Effector memory CD4-positive, alpha-beta T cell (primary cell): ENCODE measurements around the gene SEC61A1.
A peak's percentile ranks its signal among the peaks of the same experiment; 100 is the strongest.

Source experiments
- DNase-seq, 3 donors: peaks; one replicate each; pipeline ENCODE4 v3.0.0-alpha.2; 2020
- H3K27ac ChIP-seq: 2 replicates; pipeline ENCODE4 v1.7.0; 2013; ENCODE audit warnings: mild to moderate bottlenecking, low read length, moderate library complexity; ENCODE audit not compliant: insufficient read depth, poor library complexity, severe bottlenecking
- H3K27me3 ChIP-seq: replicated peaks from 2 replicates; pipeline ENCODE4 v1.7.0; 2013; ENCODE audit warnings: mild to moderate bottlenecking, low read length; ENCODE audit not compliant: insufficient read depth, control insufficient read depth, poor library complexity, severe bottlenecking
- H3K36me3 ChIP-seq: 2 replicates; pipeline ENCODE4 v1.7.0; 2013; ENCODE audit warnings: mild to moderate bottlenecking, low read length, moderate library complexity; ENCODE audit not compliant: control insufficient read depth, insufficient read depth
- H3K4me1 ChIP-seq: 2 replicates; pipeline ENCODE4 v1.7.0; 2013; ENCODE audit warnings: low read length, mild to moderate bottlenecking; ENCODE audit not compliant: control insufficient read depth, insufficient read depth, poor library complexity, severe bottlenecking
- H3K4me3 ChIP-seq: 2 replicates; pipeline ENCODE4 v1.7.0; 2013; ENCODE audit warnings: low read length, low read depth, mild to moderate bottlenecking; ENCODE audit not compliant: insufficient read depth, poor library complexity, severe bottlenecking
- H3K9me3 ChIP-seq: 2 replicates; pipeline ENCODE4 v1.7.0; 2013; ENCODE audit warnings: mild to moderate bottlenecking, low read length, moderate library complexity; ENCODE audit not compliant: control insufficient read depth

The SEC61A1 gene

GRCh38 chr3:128021768-128022372 is 30.4 kb upstream of the SEC61A1 start:
- Histone ChIP-seq H3K27ac (no peak overlapping the region), H3K27me3 (no peaks in the 10 kb centered on the region), H3K36me3 (no peaks in the 10 kb centered on the region), H3K4me1 (no peaks in the 10 kb centered on the region), H3K4me3 (no peak overlapping the region), H3K9me3 (no peaks in the 10 kb centered on the region)
- DNase-seq = no peak

DNA sequence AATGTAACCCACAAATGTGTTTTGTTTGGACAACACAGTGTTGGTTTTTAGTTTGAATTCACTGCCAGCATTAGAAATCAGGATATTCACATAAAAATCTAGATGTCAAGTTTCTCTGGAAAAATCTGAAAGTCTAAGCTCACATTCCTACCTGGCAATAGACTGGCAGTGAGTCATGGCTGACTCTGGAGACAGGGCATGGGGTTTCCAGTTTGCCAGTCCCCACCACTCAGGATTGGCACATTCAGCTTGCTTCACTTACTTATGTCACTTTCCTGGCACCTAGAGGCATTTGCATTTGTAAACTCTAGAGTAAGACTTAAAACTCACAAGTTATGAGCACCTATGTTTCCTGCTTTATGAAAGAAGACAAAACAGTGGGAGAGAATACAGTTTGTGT is 19.1 kb upstream of the SEC61A1 start:
- Histone ChIP-seq H3K9me3 (no peaks in the 10 kb centered on the region), H3K27ac (no peak overlapping the region), H3K4me1 (no peaks in the 10 kb centered on the region), H3K36me3 (no peaks in the 10 kb centered on the region), H3K27me3 (peaks cover 4% of the 10 kb centered on the region), H3K4me3 (no peak overlapping the region)
- DNase-seq = no peak

DNA sequence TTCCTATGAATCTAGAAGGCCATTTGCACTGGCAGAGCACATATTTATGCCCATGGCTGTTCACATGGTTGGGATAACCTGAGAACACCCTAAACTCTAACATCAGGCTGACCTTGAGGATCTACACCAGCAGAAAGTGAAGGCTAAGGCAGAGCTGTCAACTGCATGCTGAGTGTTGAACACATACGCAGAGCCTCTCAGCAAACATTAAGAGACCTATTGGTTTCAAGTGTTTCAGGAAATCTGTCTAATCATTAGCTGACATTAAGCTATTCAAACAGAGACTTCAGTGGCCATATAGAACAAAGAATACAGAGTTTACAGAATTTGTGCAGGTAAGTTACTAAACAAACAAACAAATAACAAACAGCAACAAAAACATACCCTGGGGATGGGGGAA is 16.1 kb upstream of the SEC61A1 start:
- no peak overlapping the region for H3K27ac ChIP-seq
- H3K36me3 ChIP-seq = no peaks in the 10 kb centered on the region
- peaks cover 4% of the 10 kb centered on the region for H3K27me3 ChIP-seq
- no peaks in the 10 kb centered on the region for H3K4me1 ChIP-seq
- DNase-seq = no peak
- no peaks in the 10 kb centered on the region for H3K9me3 ChIP-seq
- no peak overlapping the region for H3K4me3 ChIP-seq

DNA sequence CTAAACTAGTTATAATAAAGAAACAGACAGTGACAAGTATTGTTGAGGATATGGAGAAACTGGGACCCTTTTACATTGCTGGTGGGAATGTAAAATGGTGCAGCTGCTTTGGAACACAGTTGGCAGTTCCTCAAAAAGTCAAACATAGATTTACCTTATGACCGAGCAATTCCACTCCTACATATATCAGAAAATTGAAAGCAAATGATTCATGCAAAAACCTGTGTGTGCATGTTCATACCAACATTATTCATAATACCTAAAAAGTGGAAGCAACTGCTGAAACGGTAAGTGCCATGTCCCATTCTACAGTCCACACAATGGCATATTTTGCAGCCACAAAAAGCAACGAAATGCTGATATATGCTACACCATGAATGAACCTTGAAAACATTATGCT is 12.2 kb upstream of the SEC61A1 start:
- no peaks in the 10 kb centered on the region for H3K9me3 ChIP-seq
- no peak for DNase-seq
- no peaks in the 10 kb centered on the region for H3K4me1 ChIP-seq
- H3K4me3 ChIP-seq = no peak overlapping the region
- peaks cover 4% of the 10 kb centered on the region for H3K27me3 ChIP-seq
- no peak overlapping the region for H3K27ac ChIP-seq
- no peaks in the 10 kb centered on the region for H3K36me3 ChIP-seq

- no peaks in the 10 kb centered on the region for H3K4me1 ChIP-seq
- H3K27ac ChIP-seq = no peak overlapping the region
- DNase-seq = no peak
- no peaks in the 10 kb centered on the region for H3K9me3 ChIP-seq
- no peaks in the 10 kb centered on the region for H3K36me3 ChIP-seq
- H3K27me3 ChIP-seq = peaks cover 4% of the 10 kb centered on the region
- no peak overlapping the region for H3K4me3 ChIP-seq
These were observed 11.6 kb upstream of the SEC61A1 start for GRCh38 chr3:128040660-128041059.

DNA sequence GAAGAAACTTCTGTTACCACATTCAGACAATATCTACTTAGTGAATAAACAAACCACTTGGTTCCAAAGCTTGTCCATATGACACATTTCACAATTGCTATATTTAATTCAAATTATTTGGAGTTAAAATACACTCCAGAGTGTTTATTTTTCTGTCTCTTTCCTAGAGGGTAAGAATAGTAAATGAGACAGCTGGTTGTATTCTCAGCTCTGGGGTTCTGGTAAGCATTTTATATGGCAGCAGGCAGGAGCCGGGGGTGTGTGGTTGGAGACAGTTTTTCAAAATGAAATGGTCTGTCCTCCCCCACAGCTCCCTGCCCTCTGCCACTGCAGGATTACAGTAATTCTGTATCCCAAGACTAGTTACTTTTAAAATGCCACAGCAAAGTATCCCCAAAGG is 10.9 kb upstream of the SEC61A1 start:
- no peak overlapping the region for H3K27ac ChIP-seq
- no peak overlapping the region for H3K4me3 ChIP-seq
- no peaks in the 10 kb centered on the region for H3K27me3 ChIP-seq
- no peaks in the 10 kb centered on the region for H3K9me3 ChIP-seq
- no peaks in the 10 kb centered on the region for H3K4me1 ChIP-seq
- H3K36me3 ChIP-seq = no peaks in the 10 kb centered on the region
- no peak for DNase-seq

GRCh38 chr3:128050597-128050996 is 1.6 kb upstream of the SEC61A1 start:
- H3K27me3 ChIP-seq = no peaks in the 10 kb centered on the region
- H3K27ac ChIP-seq = no peak overlapping the region
- H3K4me1 ChIP-seq = peaks cover 34% of the 10 kb centered on the region

GRCh38 chr3:128051459-128051836 is 789 bp upstream of the SEC61A1 start:
- DNase-seq = no peak
- Histone ChIP-seq H3K36me3 (peaks cover 11% of the 10 kb centered on the region), H3K27me3 (no peaks in the 10 kb centered on the region), H3K4me3 (peak overlapping the region; percentile 79), H3K9me3 (no peaks in the 10 kb centered on the region), H3K27ac (peak overlapping the region; percentile 69), H3K4me1 (peaks cover 34% of the 10 kb centered on the region)

More at GRCh38 chr3:128050597-128050996, 1.6 kb upstream of the SEC61A1 start:
- peaks cover 7% of the 10 kb centered on the region for H3K36me3 ChIP-seq
- H3K9me3 ChIP-seq = no peaks in the 10 kb centered on the region
- no peak overlapping the region for H3K4me3 ChIP-seq
- no peak for DNase-seq

- Histone ChIP-seq H3K27me3 (no peaks in the 10 kb centered on the region), H3K36me3 (peaks cover 19% of the 10 kb centered on the region), H3K4me1 (peaks cover 34% of the 10 kb centered on the region), H3K4me3 (peak overlapping the region; percentile 89), H3K27ac (peak overlapping the region; percentile 89), H3K9me3 (no peaks in the 10 kb centered on the region)
- no peak for DNase-seq
These were observed 536 bp downstream of the SEC61A1 start for GRCh38 chr3:128052595-128053351.

GRCh38 chr3:128053614-128054013 is 1.4 kb downstream of the SEC61A1 start:
- Histone ChIP-seq H3K4me1 (peaks cover 34% of the 10 kb centered on the region), H3K9me3 (no peaks in the 10 kb centered on the region), H3K4me3 (no peak overlapping the region), H3K27me3 (no peaks in the 10 kb centered on the region), H3K36me3 (peaks cover 26% of the 10 kb centered on the region), H3K27ac (peak overlapping the region; percentile 89)
- DNase-seq = no peak
